Endothelial cell of umbilical vein (primary cell): ENCODE results near the gene GABARAPL1.

Experiments used
- CTCF ChIP-seq, 2 donors: IDR thresholded peaks; 1 replicate in 1 of 2; 2 replicates in 1 of 2; pipeline ENCODE4 v1.5.1; 2011; ENCODE audit warnings: low read length in 2 of 2, mild to moderate bottlenecking in 2 of 2, moderate library complexity in 2 of 2, control low read depth in 1 of 2, inconsistent platforms in 1 of 2, low read depth in 1 of 2; ENCODE audit not compliant: insufficient read depth in 1 of 2; ENCODE audit errors: extremely low read depth in 1 of 2
- EZH2 ChIP-seq: IDR thresholded peaks from 2 replicates; pipeline ENCODE4 v1.6.1; 2012; ENCODE audit warnings: borderline replicate concordance, low read depth, mild to moderate bottlenecking, moderate library complexity, low read length, inconsistent platforms; ENCODE audit not compliant: severe bottlenecking
- MYC ChIP-seq: IDR thresholded peaks from one replicate; pipeline ENCODE4 v1.6.1; 2011; ENCODE audit warnings: mild to moderate bottlenecking, low read depth, low read length
- POLR2A ChIP-seq: IDR thresholded peaks from 2 replicates; pipeline ENCODE4 v1.6.1; 2012; ENCODE audit warnings: low read depth, mild to moderate bottlenecking, control low read depth, low read length

- TF ChIP-seq CTCF (IDR thresholded peaks at IDR 0.05; ENCODE audit: extremely low read depth in 1 of 2, insufficient read depth in 1 of 2, low read depth in 1 of 2, low read length in 2 of 2) (no peak), EZH2 (no peak), MYC (no peak), POLR2A (no peak)
Measured at GRCh38 chr12:10175846-10176636, 36.6 kb upstream of the GABARAPL1 start.
